ENCODE data around the gene PCDHB8.
"Not testable (repeated sequence)": the region's sequence is repeated elsewhere in the genome, so short reads cannot be mapped to it uniquely, and the experiment has no call there.

- TF ChIP-seq POLR2A, CTCF (IDR thresholded peaks at IDR 0.05): not testable (repeated sequence)
These were observed 19.7 kb upstream of the PCDHB8 start for GRCh38 chr5:141157901-141158300.

All from upper lobe of left lung (tissue), 4 donors.